Hematopoietic multipotent progenitor cell treated with erythropoietin and hydrocortisone succinate and interleukin-3 and kit ligand, for 15 days (in vitro differentiated cells): ENCODE measurements around the gene RBP5.

ENCODE experiments used
- DNase-seq: peaks from one replicate; pipeline ENCODE4 v3.0.0-alpha.2; 2015; ENCODE audit warnings: low spot score

The RBP5 gene

GRCh38 chr12:7128681-7129286, at the start of gene RBP5:
Gene RBP5, minus strand, starts transcription at chr12:7128889. Its CDS starts 114 bp downstream, at chr12:7128775.
- no peak for DNase-seq

- DNase-seq: no peak
Measured at GRCh38 chr12:7178481-7178880, 49.8 kb upstream of the RBP5 start.

- DNase-seq: no peak
Measured at GRCh38 chr12:7176595-7176994, 47.9 kb upstream of the RBP5 start.

- DNase-seq: no peak
Measured at GRCh38 chr12:7175493-7175892, 46.8 kb upstream of the RBP5 start.

GRCh38 chr12:7171854-7172253, 43.2 kb upstream of the RBP5 start:
- DNase-seq: no peak

GRCh38 chr12:7169951-7170350, 41.3 kb upstream of the RBP5 start:
- no peak for DNase-seq

GRCh38 chr12:7162691-7163114, 34.0 kb upstream of the RBP5 start:
- DNase-seq: no peak

GRCh38 chr12:7161811-7162210, 33.1 kb upstream of the RBP5 start:
- DNase-seq: no peak

GRCh38 chr12:7161327-7161726, 32.6 kb upstream of the RBP5 start:
- DNase-seq: no peak

GRCh38 chr12:7160183-7160582, 31.5 kb upstream of the RBP5 start:
- no peak for DNase-seq

- no peak for DNase-seq
Measured at GRCh38 chr12:7158781-7159609, 30.3 kb upstream of the RBP5 start.

GRCh38 chr12:7157391-7157790, 28.7 kb upstream of the RBP5 start:
- no peak for DNase-seq

GRCh38 chr12:7156259-7157197, 27.8 kb upstream of the RBP5 start:
- no peak for DNase-seq

GRCh38 chr12:7155471-7156034, 26.9 kb upstream of the RBP5 start:
- no peak for DNase-seq

- no peak for DNase-seq
Measured at GRCh38 chr12:7154901-7155470, 26.3 kb upstream of the RBP5 start.

- DNase-seq: no peak
Measured at GRCh38 chr12:7154042-7154441, 25.4 kb upstream of the RBP5 start.

- DNase-seq: no peak
Measured at GRCh38 chr12:7152818-7153217, 24.1 kb upstream of the RBP5 start.

- no peak for DNase-seq
Measured at GRCh38 chr12:7151532-7151931, 22.8 kb upstream of the RBP5 start.

GRCh38 chr12:7150841-7151240, 22.2 kb upstream of the RBP5 start:
- DNase-seq: no peak

GRCh38 chr12:7150356-7150755, 21.7 kb upstream of the RBP5 start:
- DNase-seq: no peak

GRCh38 chr12:7146906-7147305, 18.2 kb upstream of the RBP5 start:
- DNase-seq: no peak

GRCh38 chr12:7146228-7146627, 17.5 kb upstream of the RBP5 start:
- DNase-seq: no peak
